HG03469 (cell line): Measurements from ENCODE around the gene RBKS.
"Not testable (repeated sequence)": the region's sequence is repeated elsewhere in the genome, so short reads cannot be mapped to it uniquely, and the experiment has no call there.

ENCODE experiments used
- ATAC-seq: cut with Tn5 transposase; IDR thresholded peaks from one replicate; pipeline ENCODE4 v1.9.1; 2021; ENCODE audit warnings: mild to moderate bottlenecking, moderate library complexity, moderate number of reproducible peaks; ENCODE audit not compliant: unreplicated experiment

RBKS gene

GRCh38 chr2:27771202-27771547, 119.0 kb downstream of the RBKS start:
- no peak for ATAC-seq

DNA sequence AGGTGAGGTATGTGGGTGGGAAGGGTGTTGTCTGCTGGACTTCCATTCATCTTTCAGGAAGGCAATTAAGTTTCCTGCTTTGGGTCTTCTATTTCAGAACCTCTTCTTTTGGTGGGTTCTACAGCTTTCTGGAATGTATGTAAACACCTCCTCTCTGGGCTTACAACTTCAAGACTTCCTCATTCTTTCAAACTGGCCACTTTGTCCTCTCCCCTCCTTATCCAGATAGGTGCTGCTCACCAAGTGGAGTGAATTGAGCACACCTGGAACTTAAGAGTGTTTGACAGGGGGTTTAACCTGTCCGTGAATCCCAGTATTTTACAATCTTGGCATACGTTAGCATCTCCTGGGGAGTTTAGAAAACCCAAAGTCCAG, 123.9 kb downstream of the RBKS start:
- ATAC-seq, result no peak

DNA sequence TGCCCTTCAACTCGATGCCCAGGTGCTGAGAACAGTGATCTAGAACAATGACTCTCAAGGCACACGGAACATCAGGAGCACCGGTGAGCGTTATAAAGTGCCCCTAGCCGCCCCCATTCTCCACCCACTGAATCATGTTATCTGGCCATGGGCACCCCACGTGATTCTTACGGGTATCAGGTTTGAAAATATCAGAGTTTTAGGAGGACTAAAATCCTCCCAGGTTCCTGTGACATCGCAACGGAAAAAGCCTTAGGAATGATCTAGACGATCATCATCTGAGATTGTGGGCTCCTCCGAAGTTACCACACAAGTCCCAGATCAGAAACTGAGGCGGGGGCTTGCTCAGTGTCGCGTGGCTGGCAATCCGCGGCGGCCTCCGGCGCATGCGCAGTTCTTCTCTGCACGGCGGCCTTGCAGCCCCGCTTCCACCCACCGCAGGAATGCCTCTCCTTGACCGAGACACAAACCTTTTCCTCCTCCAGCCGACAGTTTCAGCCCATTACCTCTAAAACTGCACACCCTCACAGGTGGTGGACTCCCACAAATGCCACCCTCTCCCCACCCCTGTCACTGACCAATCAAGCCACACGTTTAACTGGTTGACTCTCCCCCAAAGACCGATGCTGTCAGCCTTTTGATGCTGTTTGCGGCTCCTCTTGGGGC, 124.4 kb downstream of the RBKS start:
- no peak for ATAC-seq

DNA sequence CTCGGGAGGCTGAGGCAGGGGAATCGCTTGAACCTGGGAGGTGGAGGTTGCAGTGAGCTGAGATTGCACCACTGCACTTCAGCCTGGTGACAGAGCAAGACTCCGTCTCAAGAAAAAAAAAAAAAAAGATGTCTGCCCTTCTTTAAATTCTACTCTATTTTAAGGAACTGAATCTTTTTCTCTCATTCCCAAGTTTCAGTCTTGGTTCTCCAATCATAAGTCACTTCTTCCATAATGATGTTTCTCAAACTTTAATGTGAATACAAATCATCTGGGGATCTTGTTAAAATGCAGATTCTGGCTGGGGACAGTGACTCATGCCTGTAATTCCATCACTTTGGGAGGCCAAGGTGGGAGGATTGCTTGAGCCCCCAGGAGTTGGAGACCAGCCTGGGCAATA, 125.7 kb downstream of the RBKS start:
- not testable (repeated sequence) for ATAC-seq

DNA sequence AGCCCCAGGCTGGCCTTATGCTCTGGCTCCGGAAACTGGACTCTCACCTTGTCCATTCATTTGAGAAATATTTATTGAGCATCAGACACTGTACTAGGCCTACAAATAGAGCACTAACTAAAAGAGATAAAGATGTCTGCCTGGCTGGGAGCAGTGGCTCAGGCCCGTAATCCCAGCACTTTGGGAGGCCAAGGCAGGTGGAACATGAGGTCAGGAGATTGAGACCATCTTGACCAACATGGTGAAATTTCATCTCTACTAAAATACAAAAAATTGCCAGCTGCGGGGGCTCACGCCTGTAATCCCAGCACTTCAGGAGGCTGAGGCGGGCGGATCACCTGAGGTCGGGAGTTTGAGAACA, 126.3 kb downstream of the RBKS start:
- ATAC-seq, result no peak

GRCh38 chr2:27762951-27763906, 127.0 kb downstream of the RBKS start:
- no peak for ATAC-seq

DNA sequence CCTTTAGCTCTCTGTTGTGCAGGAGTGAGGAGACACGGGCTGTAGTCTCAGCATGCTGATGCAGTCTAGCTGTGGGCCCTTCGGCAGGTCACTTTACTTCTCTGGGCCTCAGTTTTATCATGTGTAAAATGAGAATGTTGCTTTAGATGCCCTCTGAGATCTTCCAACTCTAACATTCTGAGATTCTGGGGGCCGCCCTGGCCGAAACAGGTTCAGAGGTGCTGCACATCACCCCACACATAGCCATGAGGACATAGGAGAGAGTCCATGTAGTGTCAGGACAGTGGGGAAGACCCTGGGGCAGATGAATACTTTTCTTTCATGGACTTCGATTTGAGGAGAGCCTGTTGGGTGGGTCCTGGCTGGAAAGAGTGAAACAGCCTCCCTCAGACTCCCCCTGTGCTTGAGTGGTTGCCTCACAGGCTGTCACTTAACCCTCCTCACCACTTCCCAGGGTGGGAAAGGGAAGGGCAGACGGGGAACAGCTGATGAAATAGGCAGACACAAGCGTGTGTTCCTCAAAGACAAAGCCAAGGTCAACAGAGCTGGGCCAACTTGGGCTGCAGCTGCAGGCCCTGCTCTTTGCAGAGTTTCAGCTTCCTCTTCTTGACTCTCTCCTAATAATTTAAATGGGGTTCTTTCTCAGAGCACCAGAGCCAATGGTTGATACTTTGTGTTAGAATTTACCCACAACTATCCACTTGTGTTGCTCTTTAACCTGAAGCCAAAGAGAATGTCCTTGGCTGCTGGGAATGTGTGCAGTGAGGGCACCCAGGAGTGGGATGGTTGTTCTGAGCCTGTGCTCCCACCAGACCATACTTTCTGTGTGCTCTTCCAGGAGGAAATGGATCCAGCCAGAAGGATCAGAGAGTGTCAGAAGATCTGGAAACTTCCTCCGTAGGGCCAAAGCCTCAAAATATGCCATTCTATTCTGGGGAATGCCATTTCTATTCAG, 133.4 kb downstream of the RBKS start:
- ATAC-seq, result no peak

DNA sequence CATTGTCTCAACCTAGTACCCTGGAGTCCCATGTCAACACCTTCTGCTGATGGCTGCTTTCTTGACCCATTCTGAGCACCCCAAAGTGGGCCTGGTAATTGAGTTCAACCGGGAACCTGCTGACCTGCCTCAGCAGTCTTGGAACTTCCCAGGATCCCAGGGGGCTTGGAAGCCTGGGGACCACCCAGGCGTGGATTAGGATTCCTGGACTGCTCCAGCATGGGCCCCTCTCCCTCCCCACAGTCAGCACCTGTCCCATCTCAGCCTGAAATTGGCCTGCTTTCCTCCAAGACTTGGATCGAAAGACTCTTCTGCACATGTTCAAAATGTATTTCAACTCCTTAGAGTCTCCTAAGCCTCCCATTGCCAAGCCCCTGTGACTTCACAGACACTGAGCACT, 134.1 kb downstream of the RBKS start:
- ATAC-seq, result no peak

GRCh38 chr2:27754831-27755230, 135.4 kb downstream of the RBKS start:
- ATAC-seq, result no peak

- no peak for ATAC-seq
Observed at GRCh38 chr2:27754138-27754588, 136.0 kb downstream of the RBKS start.

DNA sequence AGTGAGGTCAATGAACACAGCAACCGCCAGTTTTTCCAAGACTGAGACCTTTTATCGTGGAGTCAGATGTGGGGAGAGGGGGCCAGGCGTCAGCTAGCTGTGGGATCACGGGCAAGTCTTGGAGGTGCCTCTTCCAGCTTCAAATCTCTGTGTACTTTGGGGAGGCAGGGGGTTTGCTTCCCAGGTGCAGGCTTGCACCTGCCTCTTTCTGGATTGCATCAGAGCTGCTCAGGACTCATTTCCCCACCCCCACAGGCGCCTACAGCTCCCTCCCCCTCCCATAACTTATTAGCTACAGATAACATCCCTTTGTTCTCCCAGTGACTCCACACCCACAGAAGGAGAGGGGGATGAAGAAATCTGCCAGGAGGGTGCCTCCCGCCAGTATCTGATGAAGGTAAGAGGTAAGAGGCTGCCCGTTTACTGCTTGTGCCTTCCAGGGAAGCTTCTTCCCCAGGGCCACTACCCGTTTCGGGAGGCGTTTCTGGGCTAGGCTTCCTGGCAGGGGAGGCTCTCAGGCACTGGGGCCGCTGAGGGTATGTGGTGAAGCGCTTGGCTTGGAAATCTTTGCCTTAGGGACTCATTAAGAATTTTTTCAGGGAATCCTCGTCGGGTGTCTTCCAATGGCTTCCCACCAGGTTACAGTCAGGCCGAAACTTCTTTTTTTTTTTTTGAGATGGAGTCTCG, 137.5 kb downstream of the RBKS start:
- no peak for ATAC-seq

- ATAC-seq, result no peak
Observed at GRCh38 chr2:27751377-27751776, 138.8 kb downstream of the RBKS start.

- not testable (repeated sequence) for ATAC-seq
Observed at GRCh38 chr2:27748803-27749554, 141.2 kb downstream of the RBKS start.

GRCh38 chr2:27747827-27748352, 142.3 kb downstream of the RBKS start:
- ATAC-seq, result no peak

DNA sequence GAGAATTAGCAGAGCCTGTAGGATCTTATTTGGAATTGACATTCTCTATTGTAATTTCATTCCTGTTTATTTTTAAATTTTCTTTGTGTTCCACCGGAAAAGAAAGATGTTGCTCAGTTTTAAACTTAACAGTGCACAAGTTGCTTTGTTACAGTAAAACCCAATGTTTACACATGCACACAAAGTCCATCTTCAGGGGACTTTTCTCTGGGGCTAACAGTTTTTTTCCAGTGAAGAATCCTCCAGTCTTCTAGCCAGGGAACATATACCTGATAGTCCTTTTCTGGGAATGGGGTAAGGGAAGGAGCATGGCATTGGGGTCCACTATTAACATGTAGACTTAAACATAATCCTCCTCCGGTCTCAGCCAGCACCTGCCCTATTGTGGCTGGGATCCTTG, 143.9 kb downstream of the RBKS start:
- ATAC-seq, result no peak

DNA sequence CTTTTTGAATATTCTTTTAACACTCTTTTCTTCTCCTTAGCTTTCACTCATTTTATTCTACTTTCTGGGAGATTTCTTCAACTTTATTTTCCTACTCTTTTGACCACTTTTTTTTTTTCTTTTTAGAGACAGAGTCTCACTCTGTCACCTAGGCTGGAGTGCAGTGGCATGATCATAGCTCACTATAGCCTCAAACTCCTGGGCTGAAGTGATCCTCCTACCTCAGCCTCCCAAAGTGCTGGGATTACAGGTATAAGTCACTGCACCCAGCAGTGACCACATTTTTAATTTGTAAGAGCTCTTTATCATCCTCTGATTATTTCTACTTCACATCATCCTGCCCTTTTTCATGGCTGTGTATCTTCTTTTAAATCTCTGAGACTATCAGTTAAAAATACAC, 144.7 kb downstream of the RBKS start:
- not testable (repeated sequence) for ATAC-seq

- no peak for ATAC-seq
Observed at GRCh38 chr2:27742571-27742970, 147.6 kb downstream of the RBKS start.

GRCh38 chr2:27741673-27742072, 148.5 kb downstream of the RBKS start:
- ATAC-seq, result no peak

GRCh38 chr2:27739058-27739373, 151.2 kb downstream of the RBKS start:
- no peak for ATAC-seq
